IPS DF 6.9 (cell line): Measurements from ENCODE around the gene GSG1L.

Experiments used
- DNase-seq: peaks from one replicate; pipeline ENCODE4 v3.0.0-alpha.2; 2013; ENCODE audit warnings: low read depth, low spot score
- H3K27ac ChIP-seq: one replicate; pipeline ENCODE4 v1.5.1; 2013; ENCODE audit warnings: low read length, control low read depth
- H3K27me3 ChIP-seq: 2 replicates; pipeline ENCODE4 v1.6.1; 2013; ENCODE audit warnings: mild to moderate bottlenecking, low read length; ENCODE audit not compliant: control insufficient read depth, insufficient read depth
- H3K36me3 ChIP-seq: 2 replicates; pipeline ENCODE4 v1.6.1; 2013; ENCODE audit warnings: low read length; ENCODE audit not compliant: control insufficient read depth, insufficient read depth
- H3K4me1 ChIP-seq: 2 replicates; pipeline ENCODE4 v1.6.1; 2013; ENCODE audit warnings: low read length; ENCODE audit not compliant: control insufficient read depth, insufficient read depth
- H3K4me3 ChIP-seq: 2 replicates; pipeline ENCODE4 v1.5.1; 2013; ENCODE audit warnings: mild to moderate bottlenecking, low read length
- H3K9me3 ChIP-seq: 2 replicates; pipeline ENCODE4 v1.6.1; 2013; ENCODE audit warnings: low read length, inconsistent platforms; ENCODE audit not compliant: control insufficient read depth, insufficient read depth
- WGBS: extraction: QIAGEN DNeasy Blood & Tissue Kit; methylation state at CpG from one replicate; pipeline ENCODE4 v1.1.7; 2013; ENCODE audit warnings: mixed read lengths, missing lambda C conversion rate; ENCODE audit not compliant: insufficient read length, insufficient coverage; 5-methylcytosine and 5-hydroxymethylcytosine counted together

Gene GSG1L

GRCh38 chr16:27840311-27841060, 223.0 kb downstream of the GSG1L start:
- Histone ChIP-seq H3K27me3 (no peaks in the 10 kb centered on the region), H3K36me3 (no peaks in the 10 kb centered on the region), H3K4me1 (no peaks in the 10 kb centered on the region), H3K27ac (no peak overlapping the region), H3K9me3 (no peaks in the 10 kb centered on the region), H3K4me3 (no peak overlapping the region)
- DNase-seq, result no peak
- WGBS, result 100% methylated on average over 1 of the region's 18 CpGs

DNA sequence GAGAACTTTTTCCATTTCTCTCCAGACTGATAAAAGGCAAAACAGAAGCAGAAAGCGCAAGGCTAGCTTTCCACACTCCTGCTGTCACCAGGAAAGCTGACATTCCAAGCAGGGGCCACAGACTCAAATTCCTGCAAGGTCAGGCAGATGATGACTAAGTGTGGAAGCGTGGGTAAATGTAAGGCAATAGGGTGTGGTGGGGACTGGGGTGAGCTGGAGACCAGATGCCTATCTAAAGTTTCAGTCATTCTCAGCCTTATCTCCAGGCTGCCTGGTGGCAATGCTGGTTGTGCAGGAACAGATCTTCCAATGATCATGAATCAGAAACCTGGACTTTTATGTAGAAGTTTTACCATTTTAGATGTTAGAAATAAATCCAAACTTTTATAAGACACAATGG, 224.1 kb downstream of the GSG1L start:
- H3K27ac ChIP-seq, result no peak overlapping the region
- DNase-seq, result no peak
- H3K36me3 ChIP-seq, result no peaks in the 10 kb centered on the region
- no CpG with 5 or more reads among the region's 2 CpGs for WGBS
- no peak overlapping the region for H3K4me3 ChIP-seq
- H3K27me3 ChIP-seq, result no peaks in the 10 kb centered on the region
- no peaks in the 10 kb centered on the region for H3K4me1 ChIP-seq
- H3K9me3 ChIP-seq, result no peaks in the 10 kb centered on the region

DNA sequence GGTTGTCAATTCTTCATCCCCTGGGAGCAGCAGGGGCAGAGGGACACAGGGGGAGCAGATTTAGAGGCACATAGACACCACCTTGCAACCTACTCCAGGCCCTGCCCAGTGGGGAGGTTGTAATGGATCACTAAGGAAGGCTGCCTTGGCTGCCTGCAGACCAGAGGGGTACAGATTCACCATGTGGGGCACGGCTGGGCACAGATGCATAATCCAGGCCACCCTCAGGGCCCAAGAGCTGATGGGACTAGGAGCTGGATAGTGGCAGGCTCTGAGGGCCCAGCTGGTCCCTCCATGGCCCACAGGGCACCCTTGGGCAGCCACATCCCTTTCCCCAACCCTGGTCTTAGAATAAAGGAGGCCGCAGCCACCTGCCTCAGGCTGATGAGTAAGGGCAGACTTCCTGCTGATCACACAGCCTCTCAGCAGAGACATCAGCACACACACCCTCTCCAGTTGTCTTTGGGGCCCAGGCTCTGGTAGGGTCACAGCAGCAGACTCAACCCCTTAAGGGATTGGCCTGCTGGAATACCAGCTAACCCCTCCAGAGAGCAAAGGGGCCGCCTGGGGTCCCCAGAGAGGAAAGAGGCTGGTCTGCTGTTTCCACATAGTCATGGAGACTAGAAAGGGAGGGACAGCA, 224.9 kb downstream of the GSG1L start:
- WGBS, result no CpG with 5 or more reads among the region's 3 CpGs
- Histone ChIP-seq H3K27me3 (no peaks in the 10 kb centered on the region), H3K36me3 (no peaks in the 10 kb centered on the region), H3K4me3 (no peak overlapping the region), H3K9me3 (no peaks in the 10 kb centered on the region), H3K4me1 (no peaks in the 10 kb centered on the region), H3K27ac (no peak overlapping the region)
- DNase-seq, result no peak

- H3K4me1 ChIP-seq, result no peaks in the 10 kb centered on the region
- no peaks in the 10 kb centered on the region for H3K27me3 ChIP-seq
- no peak overlapping the region for H3K4me3 ChIP-seq
- no peaks in the 10 kb centered on the region for H3K9me3 ChIP-seq
- no peaks in the 10 kb centered on the region for H3K36me3 ChIP-seq
- H3K27ac ChIP-seq, result no peak overlapping the region
- DNase-seq, result no peak
- no CpG with 5 or more reads among the region's 2 CpGs for WGBS
These were observed 233.5 kb downstream of the GSG1L start for GRCh38 chr16:27829975-27830374.

DNA sequence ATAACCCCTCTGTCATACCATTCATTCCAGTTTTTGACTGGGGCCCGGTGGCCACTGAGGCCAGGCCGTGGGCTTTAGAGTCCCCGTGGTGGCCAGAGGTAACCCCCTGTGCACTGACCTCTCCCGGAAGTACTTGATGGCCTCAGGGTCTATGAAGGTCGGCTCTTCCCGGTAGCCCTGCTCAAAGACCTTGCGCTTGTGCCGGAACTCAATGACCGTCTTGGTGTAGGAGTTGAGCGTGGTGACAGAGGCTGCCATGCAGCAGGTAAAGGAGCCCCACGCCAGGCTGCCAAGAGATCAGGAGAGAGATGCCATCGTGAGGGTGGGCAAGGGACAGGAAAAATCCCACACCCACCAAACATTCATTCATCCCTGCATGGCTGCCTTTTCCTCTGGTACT, 234.8 kb downstream of the GSG1L start:
- H3K36me3 ChIP-seq, result no peaks in the 10 kb centered on the region
- no CpG with 5 or more reads among the region's 12 CpGs for WGBS
- no peaks in the 10 kb centered on the region for H3K27me3 ChIP-seq
- no peaks in the 10 kb centered on the region for H3K4me1 ChIP-seq
- H3K9me3 ChIP-seq, result no peaks in the 10 kb centered on the region
- H3K27ac ChIP-seq, result no peak overlapping the region
- H3K4me3 ChIP-seq, result no peak overlapping the region
- DNase-seq, result no peak

- Histone ChIP-seq H3K4me3 (no peak overlapping the region), H3K27me3 (no peaks in the 10 kb centered on the region), H3K36me3 (no peaks in the 10 kb centered on the region), H3K9me3 (no peaks in the 10 kb centered on the region), H3K4me1 (no peaks in the 10 kb centered on the region), H3K27ac (no peak overlapping the region)
- no peak for DNase-seq
- WGBS, result no CpG with 5 or more reads among the region's 3 CpGs
These were observed 235.7 kb downstream of the GSG1L start for GRCh38 chr16:27827765-27828164.

DNA sequence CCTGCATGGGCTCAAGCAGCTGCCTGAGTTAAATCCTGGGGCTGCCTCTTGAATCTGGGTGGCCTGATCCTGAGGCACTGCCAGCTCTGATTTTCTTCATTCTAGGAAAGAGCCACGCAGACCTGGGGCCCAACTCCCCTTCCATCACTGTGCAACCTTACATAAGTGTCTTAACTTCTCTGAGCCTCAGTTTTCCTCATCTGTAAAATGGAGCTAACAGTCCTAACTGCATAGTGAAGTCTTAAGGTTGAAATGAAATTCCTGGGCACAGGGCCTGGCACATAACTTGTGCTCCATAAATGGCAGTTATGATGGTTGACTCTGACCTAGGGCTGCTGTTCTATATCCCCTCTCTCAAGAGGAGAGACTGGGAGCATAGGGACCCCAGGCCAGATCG, 236.6 kb downstream of the GSG1L start:
- WGBS, result no CpG with 5 or more reads among the region's 2 CpGs
- Histone ChIP-seq H3K9me3 (no peaks in the 10 kb centered on the region), H3K36me3 (no peaks in the 10 kb centered on the region), H3K27ac (no peak overlapping the region), H3K27me3 (no peaks in the 10 kb centered on the region), H3K4me1 (no peaks in the 10 kb centered on the region), H3K4me3 (no peak overlapping the region)
- DNase-seq, result no peak

GRCh38 chr16:27826081-27826892, 237.2 kb downstream of the GSG1L start:
- H3K36me3 ChIP-seq, result no peaks in the 10 kb centered on the region
- no peak overlapping the region for H3K27ac ChIP-seq
- DNase-seq, result no peak
- no peak overlapping the region for H3K4me3 ChIP-seq
- H3K27me3 ChIP-seq, result no peaks in the 10 kb centered on the region
- WGBS, result no CpG with 5 or more reads among the region's 12 CpGs
- H3K4me1 ChIP-seq, result no peaks in the 10 kb centered on the region
- no peaks in the 10 kb centered on the region for H3K9me3 ChIP-seq

- Histone ChIP-seq H3K27ac (no peak overlapping the region), H3K9me3 (no peaks in the 10 kb centered on the region), H3K4me3 (no peak overlapping the region), H3K4me1 (no peaks in the 10 kb centered on the region), H3K27me3 (no peaks in the 10 kb centered on the region), H3K36me3 (no peaks in the 10 kb centered on the region)
- WGBS, result no CpG with 5 or more reads among the region's 9 CpGs
- DNase-seq, result no peak
These were observed 238.7 kb downstream of the GSG1L start for GRCh38 chr16:27824786-27825185.

- Histone ChIP-seq H3K4me3 (no peak overlapping the region), H3K4me1 (no peaks in the 10 kb centered on the region), H3K27ac (no peak overlapping the region), H3K9me3 (no peaks in the 10 kb centered on the region), H3K36me3 (no peaks in the 10 kb centered on the region), H3K27me3 (no peaks in the 10 kb centered on the region)
- no CpG with 5 or more reads among the region's 7 CpGs for WGBS
- DNase-seq, result no peak
These were observed 239.5 kb downstream of the GSG1L start for GRCh38 chr16:27824006-27824405.
